HS-27A (cell line): ENCODE results near the gene MAP3K5.
"Not testable (repeated sequence)": the region's sequence is repeated elsewhere in the genome, so short reads cannot be mapped to it uniquely, and the experiment has no call there.

Experiments used
- DNase-seq: peaks from one replicate; pipeline ENCODE4 v3.0.0-alpha.2; 2012; ENCODE audit warnings: low read depth, missing footprints

MAP3K5 gene

DNA sequence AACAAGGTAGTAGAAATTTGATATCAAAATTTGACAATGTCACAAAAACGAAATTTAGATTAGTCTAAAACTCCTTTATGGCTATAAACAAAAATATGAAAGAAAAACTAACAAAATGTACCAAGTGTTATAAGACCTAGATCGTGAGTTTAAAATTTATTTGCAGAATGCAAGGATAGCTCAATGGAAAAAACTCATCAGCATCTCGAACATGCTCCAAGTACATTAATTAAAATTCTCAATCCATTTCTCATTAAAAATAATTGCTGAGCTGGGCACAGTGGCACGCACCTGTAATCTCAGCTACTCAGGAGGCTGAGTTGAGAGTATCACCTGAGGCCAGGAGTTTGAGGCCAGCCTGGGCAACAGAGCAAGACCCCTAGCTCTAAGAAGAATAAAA is 70.8 kb downstream of the MAP3K5 start:
- DNase-seq: no peak

DNA sequence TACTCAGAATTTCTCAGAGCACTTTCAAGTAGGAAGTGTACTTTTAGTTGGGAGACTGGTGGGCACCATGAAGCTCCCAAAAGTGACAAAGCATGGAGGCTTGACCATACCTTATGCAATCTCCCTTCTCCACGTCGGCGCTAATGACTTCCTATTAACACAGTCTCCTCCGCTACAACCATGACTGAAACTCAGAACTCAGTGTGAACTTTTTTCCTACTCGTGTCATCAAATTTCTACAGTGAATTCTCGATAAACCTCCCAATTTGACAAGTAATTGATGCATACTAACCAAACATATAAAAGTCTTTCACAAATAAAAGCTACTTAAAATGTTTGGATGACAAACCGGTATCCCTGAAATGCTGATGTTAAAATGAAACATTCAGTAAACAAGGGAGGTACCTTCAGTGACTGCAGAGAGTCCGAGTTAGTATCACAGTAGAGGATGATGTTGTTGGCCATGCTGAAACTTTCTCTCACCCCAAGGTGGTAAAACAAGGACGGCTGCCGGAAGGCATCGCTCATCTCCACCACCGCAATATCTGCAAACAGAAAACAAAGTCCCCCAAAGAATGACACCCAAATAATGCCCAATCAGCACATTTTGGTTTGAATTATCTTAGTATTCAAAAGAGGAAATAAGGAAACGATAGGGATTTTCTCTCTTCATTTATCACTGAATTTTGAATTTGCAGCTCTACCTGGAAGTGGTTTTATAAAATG is 72.1 kb downstream of the MAP3K5 start:
- no peak for DNase-seq

DNA sequence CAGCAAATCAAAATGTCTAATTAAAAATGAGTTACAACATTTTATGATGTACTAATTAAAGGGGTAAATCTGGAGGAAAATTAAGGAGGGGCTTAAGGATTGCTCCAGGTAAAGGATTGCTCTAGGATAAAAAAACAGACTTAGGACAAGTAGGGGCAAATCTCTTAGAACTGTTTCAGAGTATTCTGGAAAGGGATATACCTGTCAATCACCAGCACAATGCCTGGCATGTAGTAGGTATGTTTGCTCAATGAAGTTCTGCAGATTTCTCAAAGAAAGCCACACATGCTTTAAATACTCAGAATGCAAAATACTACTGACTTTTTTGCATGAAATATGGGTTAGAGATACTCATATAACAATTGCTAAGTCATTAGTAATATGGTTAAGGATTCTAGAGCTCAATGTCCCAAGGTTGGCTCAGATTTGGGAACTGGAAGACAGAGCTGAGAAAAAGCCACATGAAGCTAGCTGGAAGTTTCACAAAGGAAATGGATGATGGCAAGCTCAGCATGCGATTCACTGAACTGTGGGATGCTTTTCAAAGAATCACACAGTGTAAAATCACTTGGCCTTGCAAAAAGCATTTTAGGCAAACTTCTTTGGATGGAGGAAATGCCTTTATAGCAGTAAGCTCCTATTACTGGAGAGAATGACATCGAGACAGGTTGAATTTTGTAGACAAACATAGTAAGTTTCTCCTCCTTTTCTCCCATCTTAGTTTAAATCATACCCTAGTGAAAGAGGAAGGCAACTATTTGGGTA is 72.8 kb downstream of the MAP3K5 start:
- no peak for DNase-seq

DNA sequence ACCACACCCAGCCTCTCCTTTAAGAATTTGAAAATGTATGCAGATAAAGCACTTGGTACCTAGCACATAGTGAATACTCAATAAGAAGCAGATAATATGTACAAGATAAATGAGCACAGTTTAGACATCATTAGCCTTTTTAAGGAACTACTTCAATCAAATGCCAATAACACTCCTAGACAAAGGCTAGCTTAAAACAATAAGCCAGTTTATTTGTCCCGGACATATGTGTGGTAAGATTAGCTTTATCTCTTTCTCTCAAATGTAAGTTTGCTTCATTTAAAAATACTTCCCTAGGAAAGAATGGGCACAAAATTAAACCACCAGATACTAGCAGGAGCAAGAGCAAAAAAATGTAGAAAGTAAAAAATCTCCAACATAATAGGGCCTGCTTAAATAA is 73.8 kb downstream of the MAP3K5 start:
- no peak for DNase-seq

DNA sequence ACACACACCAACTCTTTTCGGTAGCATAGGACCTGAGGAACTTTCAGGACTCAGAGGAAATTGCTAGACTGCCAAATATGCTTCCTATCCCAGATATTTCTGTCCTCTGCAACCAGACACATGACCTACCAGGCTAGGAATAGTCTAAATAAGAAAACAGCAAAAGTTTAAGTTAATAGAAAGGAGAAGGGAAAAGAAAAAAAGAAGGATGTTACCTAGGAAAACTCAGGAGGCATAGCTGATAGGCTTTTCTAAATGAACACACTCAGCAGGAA is 74.6 kb downstream of the MAP3K5 start:
- no peak for DNase-seq

DNA sequence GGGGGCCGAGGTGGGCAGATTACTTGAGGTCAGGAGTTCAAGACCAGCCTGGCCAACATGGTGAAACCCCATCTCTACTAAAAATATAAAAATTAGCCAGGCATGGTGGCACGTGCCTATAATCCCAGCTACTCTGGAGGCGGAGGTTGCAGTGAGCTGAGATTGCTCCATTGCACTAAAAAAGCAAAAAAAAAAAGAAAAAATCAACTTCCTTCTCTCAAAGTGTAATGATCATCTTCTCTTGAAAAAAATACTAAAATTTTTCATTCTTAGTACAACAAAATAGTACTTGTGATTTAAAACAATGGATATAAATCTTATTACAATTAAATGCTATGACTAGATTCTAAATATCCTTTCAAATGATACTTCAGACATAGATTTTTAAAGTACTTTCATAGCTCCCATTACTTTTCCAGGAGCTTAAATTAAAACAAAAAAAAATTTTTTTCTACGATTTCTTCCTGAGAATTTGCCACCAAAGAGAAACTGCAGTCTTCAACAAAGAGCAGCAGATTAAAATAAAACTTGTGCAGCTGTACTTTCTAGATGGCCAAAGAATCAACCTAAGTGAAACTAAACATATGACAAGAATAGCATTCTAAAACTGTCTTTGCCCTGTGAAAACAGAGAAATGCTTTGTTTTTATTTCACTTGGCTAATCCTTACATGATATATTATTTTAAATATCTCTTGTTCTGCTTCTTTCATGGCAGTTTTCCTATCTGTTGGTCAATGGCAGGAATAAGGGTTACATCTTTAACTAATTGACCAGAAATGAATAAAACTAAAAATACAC is 75.2 kb downstream of the MAP3K5 start:
- DNase-seq: no peak

DNA sequence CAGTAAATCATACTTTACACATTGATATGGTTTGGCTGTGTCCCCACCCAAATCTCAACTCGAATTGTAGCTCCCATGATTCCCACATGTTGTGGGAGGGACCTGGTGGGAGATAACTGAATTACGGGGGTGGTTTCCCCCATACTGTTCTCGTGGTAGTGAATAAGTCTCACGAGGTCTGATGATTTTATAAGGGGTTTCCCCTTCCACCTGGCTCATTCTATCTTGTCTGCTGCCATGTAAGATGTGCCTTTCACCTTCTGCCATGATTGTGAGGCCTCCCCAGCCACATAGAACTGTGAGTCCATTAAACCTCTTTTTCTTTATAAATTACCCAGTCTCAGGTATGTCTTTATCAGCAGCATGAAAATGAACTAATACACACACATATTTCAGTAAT is 79.6 kb downstream of the MAP3K5 start:
- not testable (repeated sequence) for DNase-seq

DNA sequence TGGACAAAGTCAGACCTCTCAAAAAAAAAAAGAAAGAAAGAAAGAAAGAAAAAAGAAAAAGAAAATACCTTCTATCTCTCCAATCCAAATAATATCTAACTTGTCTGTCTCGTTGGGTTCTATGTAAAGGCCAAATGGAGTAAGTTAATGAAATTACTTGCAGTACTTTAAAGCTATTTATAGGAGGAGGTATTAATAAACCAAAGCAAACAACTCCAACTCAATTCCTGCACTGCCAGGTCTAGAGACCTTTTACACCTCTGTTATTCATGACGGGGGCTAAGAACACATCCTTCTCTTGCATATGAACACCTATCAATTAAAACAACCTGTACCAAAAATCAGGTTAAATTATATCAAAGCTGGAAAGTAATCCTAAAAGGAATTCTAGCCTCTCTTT is 80.6 kb downstream of the MAP3K5 start:
- no peak for DNase-seq

DNA sequence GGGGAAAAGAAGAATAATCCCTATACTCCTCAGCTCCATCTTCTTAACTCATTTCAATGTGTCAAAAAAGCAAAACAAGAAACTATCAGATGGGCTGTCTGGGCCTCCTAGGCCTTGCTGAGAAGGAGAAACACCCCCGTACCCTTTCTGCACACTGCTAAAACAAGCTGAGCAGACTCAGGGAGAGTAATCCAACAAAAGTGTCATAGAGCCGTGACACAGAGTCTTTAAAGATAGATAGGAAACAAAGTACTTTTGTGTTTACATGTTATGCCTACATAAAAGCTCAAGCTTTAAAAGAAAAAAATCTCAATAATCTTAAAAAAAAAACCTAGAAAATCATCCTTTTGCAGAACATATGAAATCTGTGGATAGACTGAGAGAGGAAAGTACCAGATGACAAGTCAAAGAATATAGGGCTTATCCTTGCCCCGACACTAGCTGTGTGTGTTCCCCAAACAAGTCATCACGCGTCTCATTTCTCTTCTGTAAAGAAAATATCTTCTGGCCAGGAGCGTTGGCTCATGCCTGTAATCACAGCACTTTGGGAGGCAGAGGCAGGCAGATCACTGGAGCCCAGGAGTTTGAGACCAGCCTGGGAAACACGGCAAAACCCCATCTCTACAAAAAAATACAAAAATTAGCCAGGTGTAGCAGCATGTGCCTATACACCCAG is 81.3 kb downstream of the MAP3K5 start:
- DNase-seq: no peak

DNA sequence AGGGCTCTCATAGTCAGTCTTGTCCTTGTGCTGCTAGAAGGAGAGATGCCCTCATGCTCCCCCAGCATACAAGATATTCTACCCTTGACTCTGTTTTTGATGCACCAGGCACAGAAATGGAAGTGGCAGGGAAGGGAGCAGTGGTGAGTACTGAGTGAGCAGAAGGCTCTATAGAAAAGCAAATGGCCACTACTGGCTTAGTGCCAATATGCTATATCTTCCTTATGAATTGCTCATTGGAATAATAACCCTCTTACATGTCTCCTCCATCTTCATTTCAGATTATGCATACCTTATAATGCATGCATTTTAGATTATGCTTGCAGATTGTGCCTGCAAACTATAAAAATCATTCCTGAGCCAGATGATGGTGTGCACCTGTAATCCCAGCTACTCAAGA is 82.8 kb downstream of the MAP3K5 start:
- no peak for DNase-seq

DNA sequence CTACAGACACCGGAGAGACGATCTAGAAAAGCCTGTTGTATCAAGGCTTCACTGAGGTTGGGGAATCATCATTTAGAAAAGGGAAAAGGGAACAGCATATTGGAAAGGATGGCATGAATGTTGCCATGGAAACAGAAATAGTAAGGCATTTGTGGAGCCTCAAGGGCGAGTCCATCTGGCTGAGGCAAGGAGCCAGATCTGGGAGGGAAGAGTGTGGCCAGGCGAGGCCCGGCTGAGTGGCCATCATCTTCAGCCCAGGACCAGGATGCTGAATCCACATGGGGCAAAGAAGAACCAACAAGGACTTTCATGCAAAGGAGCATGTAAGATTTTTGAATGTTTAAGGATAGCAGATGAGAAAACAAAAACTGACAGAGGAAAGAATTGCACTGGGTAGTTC is 85.8 kb downstream of the MAP3K5 start:
- DNase-seq: no peak

DNA sequence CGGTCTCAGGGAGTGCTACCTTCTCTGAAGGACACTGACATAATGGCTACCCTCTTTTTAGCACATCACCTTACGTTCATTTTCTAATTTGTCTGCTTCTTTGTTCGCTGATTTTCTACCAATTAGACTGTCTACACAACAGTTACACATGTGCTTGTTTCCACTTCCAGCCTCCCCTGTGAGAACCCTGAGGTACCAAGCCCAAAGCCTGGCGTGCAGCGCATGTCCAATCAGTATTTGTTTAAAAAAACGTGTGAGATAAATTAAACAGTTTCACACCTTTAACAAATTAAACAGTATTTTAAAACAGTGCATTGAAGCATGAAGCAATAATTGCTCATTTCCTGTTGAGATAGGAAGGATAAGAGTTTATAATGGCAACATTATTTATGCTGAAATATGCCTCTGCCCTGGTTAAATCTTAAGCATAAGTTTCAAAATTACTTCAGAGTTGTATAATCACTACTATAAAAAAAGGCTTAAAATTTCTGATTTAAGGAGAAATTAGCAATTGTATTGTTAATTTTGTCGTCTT is 88.9 kb downstream of the MAP3K5 start:
- no peak for DNase-seq

DNA sequence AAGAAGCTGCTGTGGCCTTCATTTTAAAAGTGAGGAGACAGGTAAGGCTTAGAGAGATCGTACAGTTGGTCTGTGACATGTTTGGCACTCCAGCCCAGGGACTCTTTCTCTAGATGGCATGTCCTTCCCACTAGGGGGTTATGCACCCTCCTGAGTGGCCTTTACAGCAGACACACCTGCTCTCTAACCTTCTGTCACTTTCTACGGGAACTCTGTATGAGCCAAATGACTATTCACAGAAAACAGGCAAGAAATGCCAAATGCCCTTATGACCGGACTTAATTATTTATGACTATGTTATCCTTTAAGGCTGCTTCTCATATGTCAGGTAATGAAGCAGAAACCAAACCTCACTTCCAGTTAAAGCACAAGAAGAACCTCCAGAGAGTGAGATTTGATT is 91.2 kb downstream of the MAP3K5 start:
- DNase-seq: no peak

DNA sequence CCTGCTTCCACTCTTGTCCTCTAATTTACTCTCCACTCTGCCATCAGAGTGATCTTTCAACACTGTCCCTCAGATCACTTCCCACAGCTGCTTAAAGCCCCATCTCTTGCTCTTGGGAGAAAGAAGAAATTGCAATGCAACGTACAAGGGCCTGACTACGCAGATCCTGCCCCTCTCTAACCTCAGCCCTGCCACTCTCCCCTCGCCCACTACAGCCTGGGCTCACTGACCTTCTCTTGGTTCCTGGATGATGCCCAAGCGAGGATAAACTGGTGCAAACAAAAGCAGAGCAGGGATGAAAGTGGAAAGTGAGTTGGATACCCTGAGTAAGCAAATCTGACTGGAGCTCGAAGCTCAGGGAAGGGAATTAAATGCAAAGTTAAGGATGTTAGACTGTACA is 92.9 kb downstream of the MAP3K5 start:
- no peak for DNase-seq

DNA sequence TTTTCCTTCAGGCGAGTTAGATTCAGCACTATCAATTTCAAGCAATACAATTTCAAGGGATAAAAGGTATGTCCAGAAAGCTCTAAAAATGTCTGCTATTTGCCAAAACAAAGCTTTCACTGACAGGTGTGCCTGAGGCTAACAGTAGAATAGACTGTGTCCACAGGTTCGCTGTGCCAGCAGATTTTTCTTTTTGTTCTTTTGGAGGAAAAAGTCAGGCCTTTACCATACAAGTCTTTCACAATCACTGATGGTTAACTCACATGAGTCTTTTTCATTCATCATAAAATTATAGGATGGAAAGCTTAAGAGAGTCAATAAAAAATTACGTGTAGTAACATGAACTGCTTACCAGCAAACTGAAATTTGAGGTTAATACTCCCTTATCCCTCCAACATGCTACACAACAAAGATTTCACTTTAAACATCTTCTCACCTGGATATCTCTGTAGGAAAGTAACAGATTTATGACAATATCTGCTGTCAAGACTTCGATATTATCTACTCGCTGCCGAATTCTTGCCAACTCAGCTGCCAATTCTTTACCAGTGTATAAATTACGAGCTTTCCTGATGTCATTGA is 95.4 kb downstream of the MAP3K5 start:
- no peak for DNase-seq

DNA sequence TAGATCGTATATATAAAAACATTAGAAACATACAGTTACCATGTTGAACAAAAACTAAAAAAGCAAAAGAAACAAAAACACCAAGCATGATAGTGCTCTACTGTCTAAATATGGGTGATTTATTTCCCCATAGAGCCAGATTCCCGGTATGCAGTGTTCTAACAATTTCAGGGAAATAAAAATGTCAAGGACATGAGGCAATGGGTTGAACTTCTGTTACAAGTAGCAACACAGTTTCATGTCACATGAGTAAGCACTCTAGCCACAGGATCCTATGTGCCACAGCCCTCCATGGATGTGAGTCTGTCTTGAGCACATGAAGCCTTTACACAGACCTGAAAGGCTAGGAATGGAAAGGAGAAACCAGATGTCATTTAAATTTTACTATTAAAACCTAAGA is 96.0 kb downstream of the MAP3K5 start:
- no peak for DNase-seq

DNA sequence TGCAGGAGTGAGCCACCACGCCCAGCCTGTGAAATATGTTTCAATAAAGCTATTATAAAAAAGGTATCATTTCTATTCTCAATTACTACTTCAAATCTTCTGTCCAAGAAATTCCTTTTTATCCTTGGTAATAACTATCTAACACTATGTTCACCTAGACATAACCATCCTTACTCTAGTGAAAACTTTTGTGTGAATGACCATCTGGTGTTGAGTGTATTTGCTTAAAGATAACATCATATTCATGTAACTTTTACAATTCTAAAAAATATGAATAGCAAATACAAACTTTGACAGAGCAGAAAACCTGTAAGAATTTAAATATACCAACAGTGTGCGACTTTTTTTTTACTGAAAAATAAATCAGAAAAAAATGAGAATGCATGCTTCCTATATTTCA is 96.9 kb downstream of the MAP3K5 start:
- no peak for DNase-seq

DNA sequence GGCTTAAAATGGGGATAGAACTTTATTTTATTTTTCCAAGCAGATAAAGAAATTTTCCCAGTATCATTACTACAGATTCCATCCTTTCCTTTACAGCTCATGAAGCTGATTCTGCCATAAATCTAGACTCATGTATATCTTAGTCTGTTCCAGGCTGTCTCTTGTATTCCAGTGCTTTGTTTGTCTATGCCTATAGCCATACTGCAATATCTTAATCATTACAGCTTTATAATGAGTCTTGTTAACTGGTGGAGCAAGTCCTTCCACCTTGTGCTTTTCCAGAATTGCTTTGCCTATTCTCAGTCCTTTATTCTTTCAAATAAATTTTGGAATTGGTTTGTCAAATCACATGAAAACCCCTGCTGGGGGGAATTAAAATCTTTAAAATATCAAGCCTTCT is 99.2 kb downstream of the MAP3K5 start:
- no peak for DNase-seq

DNA sequence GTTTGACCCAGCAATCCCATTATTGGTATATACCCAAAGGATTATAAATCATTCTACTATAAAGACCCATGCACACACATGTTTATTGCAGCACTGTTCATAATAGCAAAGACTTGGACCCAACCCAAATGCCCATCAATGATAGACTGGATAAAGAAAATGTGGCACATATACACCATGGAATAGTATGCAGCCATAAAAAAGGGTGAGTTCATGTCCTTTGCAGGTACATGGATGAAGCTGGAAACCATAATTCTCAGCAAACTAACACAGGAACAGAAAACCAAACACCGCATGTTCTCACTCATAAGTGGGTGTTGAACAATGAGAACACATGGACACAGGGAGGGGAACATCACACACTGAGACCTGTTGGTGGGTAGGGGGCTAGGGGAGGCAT is 104.4 kb downstream of the MAP3K5 start:
- DNase-seq: not testable (repeated sequence)

DNA sequence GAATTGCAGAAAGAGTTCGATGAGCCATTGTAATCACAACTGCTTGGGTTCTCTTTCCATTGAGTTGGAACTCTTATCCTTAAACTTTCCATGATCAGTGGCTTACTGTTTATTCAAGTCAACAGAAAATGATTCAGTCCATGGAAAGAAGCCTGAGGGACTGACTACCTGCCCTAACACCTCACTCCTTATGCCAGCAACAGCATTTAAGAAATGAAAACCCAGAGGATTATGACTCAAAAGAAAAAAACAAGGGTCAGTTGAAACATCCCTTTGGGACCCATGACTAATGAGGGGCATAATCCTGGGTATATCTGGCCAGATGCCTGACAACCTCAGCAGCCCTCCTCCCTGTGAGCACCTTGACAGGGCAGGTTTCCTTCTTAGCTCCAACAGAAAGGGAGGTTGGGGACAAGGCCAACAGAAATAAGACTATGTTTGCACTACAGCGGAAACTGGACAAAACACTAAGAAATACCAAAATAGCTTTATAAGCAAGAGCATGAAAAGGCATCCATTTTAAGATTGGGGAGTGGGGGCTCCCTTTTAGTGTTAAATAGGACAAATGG is 106.7 kb downstream of the MAP3K5 start:
- DNase-seq: peak; percentile 12

DNA sequence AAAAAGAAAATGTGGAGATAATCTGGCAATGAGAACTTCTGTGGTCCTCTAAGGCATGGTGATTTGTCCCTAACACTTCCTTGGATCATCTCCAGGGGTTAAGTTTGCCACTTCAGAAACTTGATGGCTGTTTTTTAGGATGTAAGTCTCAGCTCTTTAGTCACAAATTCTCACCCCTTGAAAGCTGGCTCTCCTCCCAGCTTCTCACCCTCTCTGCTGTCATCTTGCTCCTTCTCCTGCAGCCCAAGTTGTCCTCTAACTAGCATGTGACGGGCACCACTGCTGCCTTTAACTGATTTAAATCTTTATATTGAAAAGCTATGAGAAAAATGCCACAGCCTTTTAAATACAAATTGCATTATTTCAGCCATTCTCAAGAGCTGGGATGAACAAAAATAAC is 107.8 kb downstream of the MAP3K5 start:
- no peak for DNase-seq
